Measurements from ENCODE around the gene CCNDBP1.
A peak's percentile ranks its signal among the peaks of the same experiment; 100 is the strongest.
"Not testable (repeated sequence)": the region's sequence is repeated elsewhere in the genome, so short reads cannot be mapped to it uniquely, and the experiment has no call there.

The CCNDBP1 gene

DNA sequence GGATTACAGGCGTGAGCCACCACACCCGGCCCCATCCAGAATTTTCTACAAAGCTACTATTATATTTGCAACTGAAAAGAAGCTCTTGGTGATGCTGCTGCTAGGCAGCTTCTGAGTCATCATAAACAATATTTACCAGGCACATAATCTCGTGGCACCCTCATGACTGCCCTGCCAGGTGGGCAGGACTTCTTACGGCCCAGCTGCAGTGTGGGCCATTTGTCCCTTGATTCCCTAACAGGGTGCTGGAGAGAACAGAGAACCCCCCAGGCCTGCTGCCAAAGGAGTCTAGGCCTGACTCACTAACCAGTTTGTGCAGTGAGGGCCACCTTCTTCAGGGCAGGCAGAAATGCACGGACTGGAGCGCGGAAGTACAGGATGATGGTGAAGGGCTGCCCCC lies 30.8 kb downstream of the CCNDBP1 start:
- Mint-ChIP-seq H3K4me1 (no peaks in the 10 kb centered on the region), H3K4me3 (no peak overlapping the region), H3K36me3 (ENCODE audit: low read depth) (no peaks in the 10 kb centered on the region), H3K9me3 (no peaks in the 10 kb centered on the region), H3K27ac (no peak overlapping the region), H3K27me3 (peaks cover under 1% of the 10 kb centered on the region)
- DNase-seq: no peak
- ATAC-seq: no peak

- DNase-seq: no peak
- H3K27ac Mint-ChIP-seq: no peak overlapping the region
- no peaks in the 10 kb centered on the region for H3K36me3 Mint-ChIP-seq (ENCODE audit: low read depth)
- H3K4me3 Mint-ChIP-seq: no peak overlapping the region
- no peak for ATAC-seq
- H3K4me1 Mint-ChIP-seq: no peaks in the 10 kb centered on the region
- H3K9me3 Mint-ChIP-seq: no peaks in the 10 kb centered on the region
- H3K27me3 Mint-ChIP-seq: peaks cover 4% of the 10 kb centered on the region
These were observed 33.9 kb downstream of the CCNDBP1 start for GRCh38 chr15:43218908-43219706.

- Mint-ChIP-seq H3K27me3 (peaks cover 6% of the 10 kb centered on the region), H3K9me3 (no peaks in the 10 kb centered on the region), H3K27ac (no peak overlapping the region), H3K36me3 (ENCODE audit: low read depth) (no peaks in the 10 kb centered on the region), H3K4me1 (no peaks in the 10 kb centered on the region), H3K4me3 (no peak overlapping the region)
- ATAC-seq (peak; percentile 26), DNase-seq (no peak)
These were observed 35.0 kb downstream of the CCNDBP1 start for GRCh38 chr15:43219929-43220928.

DNA sequence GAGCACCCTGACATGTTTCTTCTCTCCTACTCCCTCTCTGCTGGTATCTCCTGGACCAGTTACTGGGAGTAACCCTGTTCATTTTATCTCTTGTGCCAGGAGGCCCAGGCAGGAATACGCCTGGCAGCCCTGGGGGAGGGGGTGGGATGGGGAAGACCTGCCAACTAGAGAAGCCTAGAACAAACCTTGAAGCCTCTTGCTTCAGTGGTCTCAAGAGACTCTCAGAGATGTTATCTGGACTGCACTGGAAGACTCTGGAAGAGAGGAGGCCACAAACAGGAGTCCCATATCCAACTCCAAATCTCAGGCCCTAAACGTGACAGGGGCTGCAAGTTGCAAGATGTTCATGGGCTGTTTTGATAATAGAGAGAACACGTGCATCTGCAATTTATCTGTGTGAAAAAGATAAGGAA lies 35.8 kb downstream of the CCNDBP1 start, which contains the start of gene EPB42:
Gene EPB42 (minus strand): TSS at position 28 of the 413 bp plus-strand sequence. CDS start 193 bp downstream, outside the sequence.
- H3K4me3 Mint-ChIP-seq: no peak within 1 kb of the TSS
- no peaks in the 10 kb centered on the region for H3K9me3 Mint-ChIP-seq
- no peaks in the 10 kb centered on the region for H3K36me3 Mint-ChIP-seq (ENCODE audit: low read depth)

GRCh38 chr15:43221422-43221821 lies 36.2 kb downstream of the CCNDBP1 start:
- Mint-ChIP-seq H3K9me3 (no peaks in the 10 kb centered on the region), H3K27me3 (peaks cover 10% of the 10 kb centered on the region), H3K4me3 (no peak overlapping the region), H3K27ac (no peak overlapping the region), H3K4me1 (peaks cover 5% of the 10 kb centered on the region), H3K36me3 (ENCODE audit: low read depth) (no peaks in the 10 kb centered on the region)
- ATAC-seq (no peak), DNase-seq (no peak)

More for the DNA sequence above, 35.8 kb downstream of the CCNDBP1 start, which contains the start of gene EPB42:
- ATAC-seq (no peak), DNase-seq (no peak)
- Mint-ChIP-seq H3K4me1 (peaks cover 5% of the 10 kb centered on the region), H3K27ac (no peak within 1 kb of the TSS), H3K27me3 (peaks cover 10% of the 10 kb centered on the region)

- no peak overlapping the region for H3K27ac Mint-ChIP-seq
- H3K4me3 Mint-ChIP-seq: peak overlapping the region; percentile 35
- peaks cover 13% of the 10 kb centered on the region for H3K27me3 Mint-ChIP-seq
- H3K36me3 Mint-ChIP-seq (ENCODE audit: low read depth): no peaks in the 10 kb centered on the region
- H3K9me3 Mint-ChIP-seq: no peaks in the 10 kb centered on the region
- ATAC-seq (peak; percentile 92), DNase-seq (peak; percentile 36)
- H3K4me1 Mint-ChIP-seq: peaks cover 5% of the 10 kb centered on the region
These were observed 40.2 kb downstream of the CCNDBP1 start for GRCh38 chr15:43225201-43225949.

DNA sequence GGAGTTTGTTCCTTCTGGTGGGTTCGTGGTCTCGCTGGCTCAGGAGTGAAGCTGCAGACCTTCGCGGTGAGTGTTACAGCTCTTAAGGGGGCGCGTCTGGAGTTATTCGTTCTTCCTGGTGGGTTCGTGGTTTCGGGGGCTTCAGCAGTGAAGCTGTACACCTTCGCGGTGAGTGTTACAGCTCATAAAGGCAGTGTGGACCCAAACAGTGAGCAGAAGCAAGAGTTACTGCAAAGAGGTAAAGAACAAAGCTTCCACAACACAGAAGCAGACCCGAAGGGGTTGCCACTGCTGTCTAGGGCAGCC lies 40.7 kb downstream of the CCNDBP1 start:
- Mint-ChIP-seq H3K4me3 (peak overlapping the region; percentile 35), H3K27me3 (peaks cover 13% of the 10 kb centered on the region)
- not testable (repeated sequence) for H3K9me3 Mint-ChIP-seq; H3K4me1 Mint-ChIP-seq; H3K27ac Mint-ChIP-seq; H3K36me3 Mint-ChIP-seq (ENCODE audit: low read depth); DNase-seq; ATAC-seq

DNA sequence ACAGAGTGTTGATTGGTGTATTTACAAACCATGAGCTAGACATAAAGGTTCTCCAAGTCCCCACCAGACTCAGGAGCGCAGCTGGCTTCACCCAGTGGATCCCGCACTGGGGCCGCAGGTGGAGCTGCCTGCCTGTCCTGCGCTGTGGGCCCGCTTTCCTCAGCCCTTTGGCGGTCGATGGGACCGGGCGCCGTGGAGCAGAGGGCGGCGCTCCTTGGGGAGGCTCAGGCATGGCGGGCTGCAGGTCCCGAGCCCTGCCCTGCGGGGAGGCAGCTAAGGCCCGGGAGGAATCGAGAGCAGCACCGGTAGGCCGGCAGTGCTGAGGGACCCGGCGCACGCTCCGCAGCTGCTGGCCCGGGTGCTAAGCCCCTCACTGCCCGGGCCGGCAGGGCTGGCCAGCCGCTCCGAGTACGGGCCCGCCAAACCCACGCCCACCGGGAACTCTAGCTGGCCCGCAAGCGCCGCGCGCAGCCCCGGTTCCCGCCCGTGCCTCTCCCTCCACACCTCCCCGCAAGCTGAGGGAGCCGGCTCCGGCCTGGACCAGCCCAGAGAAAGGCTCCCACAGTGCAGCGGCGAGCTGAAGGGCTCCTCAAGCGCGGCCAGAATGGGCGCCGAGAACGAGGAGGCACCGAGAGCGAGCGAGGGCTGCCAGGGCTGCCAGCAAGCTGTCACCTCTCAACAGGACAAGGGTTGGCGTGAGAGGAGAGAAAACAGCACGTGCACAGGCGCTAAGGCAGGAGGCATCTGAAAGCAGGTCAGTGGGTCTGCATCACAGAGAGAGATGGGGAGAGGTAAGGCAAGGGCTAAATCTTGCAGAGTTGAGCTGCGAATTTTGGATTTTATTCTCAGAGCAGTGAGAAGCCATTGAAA lies 41.5 kb downstream of the CCNDBP1 start:
- peaks cover 5% of the 10 kb centered on the region for H3K4me1 Mint-ChIP-seq
- H3K36me3 Mint-ChIP-seq (ENCODE audit: low read depth): no peaks in the 10 kb centered on the region
- H3K27ac Mint-ChIP-seq: no peak overlapping the region
- no peak for ATAC-seq
- no peaks in the 10 kb centered on the region for H3K9me3 Mint-ChIP-seq
- no peak for DNase-seq
- H3K27me3 Mint-ChIP-seq: peaks cover 13% of the 10 kb centered on the region
- no peak overlapping the region for H3K4me3 Mint-ChIP-seq

DNA sequence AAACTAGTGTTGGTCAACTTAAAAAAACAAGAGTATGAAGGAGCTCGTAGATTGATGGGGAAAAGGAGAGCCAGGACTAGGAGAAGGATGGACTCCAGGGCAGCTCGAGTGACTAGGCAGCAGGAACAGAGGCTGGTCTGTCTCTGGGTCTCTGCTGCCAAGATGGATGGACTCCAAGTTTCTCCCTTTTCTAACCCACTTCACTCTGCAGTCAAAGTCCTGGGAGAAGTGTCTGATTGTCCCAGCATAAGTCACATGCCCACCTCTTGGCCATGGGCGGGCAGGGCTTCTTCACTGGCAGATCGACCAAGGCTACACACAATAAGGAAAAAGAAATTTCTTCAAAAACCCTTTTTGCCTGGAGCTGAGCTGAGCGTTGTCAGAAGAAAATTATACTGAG lies 44.8 kb downstream of the CCNDBP1 start:
- peaks cover 5% of the 10 kb centered on the region for H3K4me1 Mint-ChIP-seq
- ATAC-seq (no peak), DNase-seq (no peak)
- H3K27ac Mint-ChIP-seq: no peak overlapping the region
- H3K4me3 Mint-ChIP-seq: no peak overlapping the region
- H3K9me3 Mint-ChIP-seq: no peaks in the 10 kb centered on the region
- H3K27me3 Mint-ChIP-seq: peaks cover 10% of the 10 kb centered on the region
- no peaks in the 10 kb centered on the region for H3K36me3 Mint-ChIP-seq (ENCODE audit: low read depth)

DNA sequence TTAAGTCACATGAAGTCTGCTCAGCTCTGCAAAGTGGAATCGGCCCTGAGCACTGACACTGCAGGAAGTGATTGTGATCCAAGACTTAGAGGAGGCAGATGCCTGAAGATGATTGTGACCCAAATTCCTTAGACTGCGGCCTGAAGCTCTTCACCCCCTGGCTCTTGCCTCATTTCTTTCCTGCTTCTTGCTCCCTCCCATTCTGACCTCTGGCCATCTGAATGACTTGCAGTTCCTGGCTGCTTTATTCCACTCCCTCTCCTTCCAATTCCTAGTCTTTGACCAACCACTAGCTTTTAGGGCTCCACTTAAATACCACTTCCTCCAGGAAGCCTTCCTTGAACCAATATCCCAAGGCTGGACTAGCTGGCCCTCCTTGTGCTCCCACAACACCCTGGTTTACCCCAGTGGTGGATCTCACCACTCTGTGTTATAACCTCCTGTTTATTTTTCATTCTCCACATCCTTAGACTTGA lies 45.5 kb downstream of the CCNDBP1 start:
- ATAC-seq: no peak
- Mint-ChIP-seq H3K4me3 (no peak overlapping the region), H3K9me3 (no peaks in the 10 kb centered on the region), H3K27ac (no peak overlapping the region), H3K4me1 (peaks cover 3% of the 10 kb centered on the region), H3K36me3 (ENCODE audit: low read depth) (no peaks in the 10 kb centered on the region), H3K27me3 (peaks cover 5% of the 10 kb centered on the region)
- DNase-seq: no peak

GRCh38 chr15:43232289-43232874 lies 47.2 kb downstream of the CCNDBP1 start:
- no peak for DNase-seq
- H3K27ac Mint-ChIP-seq: no peak overlapping the region

GRCh38 chr15:43235536-43235935 lies 50.3 kb downstream of the CCNDBP1 start:
- Mint-ChIP-seq H3K36me3 (ENCODE audit: low read depth) (no peaks in the 10 kb centered on the region), H3K27me3 (peaks cover 8% of the 10 kb centered on the region), H3K4me3 (no peak overlapping the region), H3K27ac (no peak overlapping the region), H3K9me3 (no peaks in the 10 kb centered on the region), H3K4me1 (peaks cover 15% of the 10 kb centered on the region)
- DNase-seq (no peak), ATAC-seq (no peak)

More at GRCh38 chr15:43232289-43232874, 47.2 kb downstream of the CCNDBP1 start:
- Mint-ChIP-seq H3K36me3 (ENCODE audit: low read depth) (no peaks in the 10 kb centered on the region), H3K4me1 (no peaks in the 10 kb centered on the region), H3K9me3 (no peaks in the 10 kb centered on the region), H3K27me3 (peaks cover 5% of the 10 kb centered on the region), H3K4me3 (no peak overlapping the region)
- no peak for ATAC-seq

DNA sequence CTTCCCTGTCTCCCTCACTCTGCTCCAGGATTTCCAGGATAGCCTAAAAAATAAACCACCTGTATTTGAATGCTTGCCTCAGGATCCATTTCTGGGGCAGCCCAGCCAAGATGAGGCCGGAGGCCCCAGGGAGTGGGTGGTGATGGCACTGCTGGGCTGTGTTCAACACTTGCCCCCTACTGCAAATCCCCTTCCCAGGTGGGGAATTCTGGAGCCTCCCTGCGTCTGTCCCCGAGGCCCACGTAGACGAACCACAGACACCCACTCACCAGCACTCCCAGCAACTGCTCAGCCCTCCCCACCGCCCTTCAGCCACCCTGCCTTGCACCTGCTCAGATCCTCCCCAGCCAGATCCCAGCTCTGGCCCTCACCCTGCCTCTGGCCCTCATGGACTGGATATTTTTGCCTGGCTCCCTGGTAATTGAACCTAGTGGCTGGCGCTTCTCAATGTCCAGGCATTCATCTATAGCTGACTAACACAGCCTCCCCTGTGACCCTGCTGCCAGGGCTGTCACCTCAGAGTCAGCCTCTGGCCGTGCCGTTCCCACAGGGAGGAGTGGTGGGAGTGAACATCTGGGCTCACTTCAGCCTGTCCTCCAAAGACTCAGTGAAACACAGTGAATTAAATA lies 52.8 kb downstream of the CCNDBP1 start:
- DNase-seq (no peak), ATAC-seq (no peak)
- Mint-ChIP-seq H3K4me1 (peaks cover 15% of the 10 kb centered on the region), H3K27ac (peak overlapping the region; percentile 59), H3K36me3 (ENCODE audit: low read depth) (no peaks in the 10 kb centered on the region), H3K9me3 (no peaks in the 10 kb centered on the region), H3K27me3 (peaks cover 5% of the 10 kb centered on the region), H3K4me3 (no peak overlapping the region)

All from activated naive CD8-positive, alpha-beta T cell treated with anti-CD3 and anti-CD28 coated beads, Interleukin-2, amount 50 U/mL, for 24 hours (primary cell).